IMR-90 (cell line): ENCODE results near the gene UCHL1. TPM values are rescaled to one million over a fixed set of nuclear protein-coding genes. Genes with fewer than 3 reads are reported as not detected.
A peak's percentile ranks its signal among the peaks of the same experiment; 100 is the strongest.

ENCODE experiments used
- ATAC-seq: fragments of 200-7000 bp; cut with Tn5 transposase; 2 replicates; pipeline ENCODE4 v1.9.1; 2020; ENCODE audit warnings: low read depth, mild to moderate bottlenecking, moderate library complexity
- BruUV-seq: library from RNA; stranded (reverse); fragments of 400-500 nt; replicated peaks from 2 replicates; lab custom pipeline; 2021; lab: Mats Ljungman, UMichigan
- CTCF ChIA-PET: fragments of 300-600 bp; formaldehyde crosslinking; extraction: SDS; loops from one replicate; lab custom pipeline; 2021; ENCODE audit warnings: antibody characterized with exemption; lab: Yijun Ruan, JAX
- POLR2A ChIA-PET: fragments of 300-600 bp; sonication (Branson Sonifier 250); formaldehyde crosslinking; loops from one replicate; lab custom pipeline; 2022; ENCODE audit warnings: antibody characterized with exemption; ENCODE audit not compliant: unreplicated experiment; lab: Charles Lee
- DNase-seq: peaks from one replicate; pipeline ENCODE4 v3.0.0; 2013
- H2AFZ ChIP-seq: replicated peaks from 2 replicates; pipeline ENCODE3; 2013; ENCODE audit warnings: low read length, mild to moderate bottlenecking; ENCODE audit not compliant: poor library complexity
- H2AK5ac ChIP-seq: 2 replicates; pipeline ENCODE4 v1.6.1; 2013; ENCODE audit warnings: low read depth, low read length, inconsistent platforms
- H2AK9ac ChIP-seq: replicated peaks from 2 replicates; pipeline ENCODE3; 2013; ENCODE audit warnings: mild to moderate bottlenecking, low read depth, low read length, moderate library complexity; ENCODE audit not compliant: poor library complexity
- H2BK120ac ChIP-seq: 2 replicates; pipeline ENCODE4 v1.6.1; 2013; ENCODE audit warnings: low read depth, low read length, inconsistent platforms
- H2BK15ac ChIP-seq: 3 replicates; pipeline ENCODE4 v1.6.1; 2013; ENCODE audit warnings: low read depth, low read length, inconsistent platforms
- H2BK20ac ChIP-seq: 2 replicates; pipeline ENCODE4 v1.6.1; 2013; ENCODE audit warnings: low read depth, mild to moderate bottlenecking, inconsistent platforms, low read length, moderate library complexity
- H2BK5ac ChIP-seq: 2 replicates; pipeline ENCODE4 v1.6.1; 2013; ENCODE audit warnings: mild to moderate bottlenecking, low read depth, low read length, inconsistent platforms; ENCODE audit not compliant: poor library complexity, severe bottlenecking
- H3K14ac ChIP-seq: replicated peaks from 2 replicates; pipeline ENCODE4 v1.6.1; 2013; ENCODE audit warnings: low read depth, low read length, inconsistent platforms
- H3K18ac ChIP-seq: 2 replicates; pipeline ENCODE4 v1.6.1; 2013; ENCODE audit warnings: low read depth, low read length, control low read depth
- H3K23ac ChIP-seq: 2 replicates; pipeline ENCODE4 v1.6.1; 2013; ENCODE audit warnings: low read depth, low read length, inconsistent platforms
- H3K27ac ChIP-seq: 2 replicates; pipeline ENCODE4 v1.5.1; 2013; ENCODE audit warnings: mild to moderate bottlenecking, control low read depth, low read length; ENCODE audit not compliant: insufficient read depth
- H3K27me3 ChIP-seq: 2 replicates; pipeline ENCODE4 v1.6.1; 2013; ENCODE audit warnings: low read length; ENCODE audit not compliant: control insufficient read depth, insufficient read depth
- H3K36me3 ChIP-seq: 2 replicates; pipeline ENCODE4 v1.6.1; 2013; ENCODE audit warnings: low read length, mixed read lengths; ENCODE audit not compliant: control insufficient read depth, insufficient read depth
- H3K4ac ChIP-seq: 2 replicates; pipeline ENCODE4 v1.6.1; 2013; ENCODE audit warnings: low read depth, low read length, inconsistent platforms
- H3K4me1 ChIP-seq: 2 replicates; pipeline ENCODE4 v1.6.1; 2013; ENCODE audit warnings: low read length, mixed read lengths; ENCODE audit not compliant: control insufficient read depth, insufficient read depth
- H3K4me2 ChIP-seq: 2 replicates; pipeline ENCODE4 v1.6.1; 2013; ENCODE audit warnings: low read depth, mild to moderate bottlenecking, control low read depth, low read length, moderate library complexity
- H3K4me3 ChIP-seq: 2 replicates; pipeline ENCODE4 v1.5.1; 2013; ENCODE audit warnings: low read depth, mild to moderate bottlenecking, control low read depth, low read length, moderate library complexity; ENCODE audit not compliant: insufficient read depth
- H3K56ac ChIP-seq: 2 replicates; pipeline ENCODE4 v1.6.1; 2013; ENCODE audit warnings: low read length, inconsistent platforms; ENCODE audit not compliant: insufficient read depth; ENCODE audit errors: extremely low read depth
- H3K79me1 ChIP-seq, 2 experiments: 2 replicates each; pipeline ENCODE4 v1.6.1; 2013; ENCODE audit warnings: low read length in 2 of 2, inconsistent platforms in 1 of 2, low read depth in 1 of 2
- H3K9ac ChIP-seq: 2 replicates; pipeline ENCODE4 v1.6.1; 2013; ENCODE audit warnings: low read depth, low read length, control low read depth
- H3K9me1 ChIP-seq: 2 replicates; pipeline ENCODE4 v1.6.1; 2013; ENCODE audit warnings: low read length, inconsistent platforms; ENCODE audit not compliant: insufficient read depth
- H3K9me3 ChIP-seq: 2 replicates; pipeline ENCODE4 v1.6.1; 2013; ENCODE audit warnings: low read length; ENCODE audit not compliant: control insufficient read depth, insufficient read depth
- H4K20me1 ChIP-seq: 2 replicates; pipeline ENCODE4 v1.6.1; 2013; ENCODE audit warnings: low read length, inconsistent platforms; ENCODE audit not compliant: insufficient read depth
- H4K5ac ChIP-seq: 2 replicates; pipeline ENCODE4 v1.6.1; 2013; ENCODE audit warnings: mild to moderate bottlenecking, low read depth, low read length, control low read depth
- H4K8ac ChIP-seq, 2 experiments: 2 replicates each; pipeline ENCODE4 v1.6.1; 2013; ENCODE audit warnings: low read depth in 2 of 2, low read length in 2 of 2, control low read depth in 1 of 2, inconsistent platforms in 1 of 2
- H4K91ac ChIP-seq: 2 replicates; pipeline ENCODE4 v1.6.1; 2013; ENCODE audit warnings: low read depth, low read length, inconsistent platforms; ENCODE audit not compliant: insufficient read depth
- CEBPB ChIP-seq: IDR thresholded peaks from 2 replicates; pipeline ENCODE4 v1.6.1; 2012; ENCODE audit warnings: low read depth, low read length, improper control_type of control experiment
- NFE2L2 ChIP-seq: fragments of 150-350 bp; IDR thresholded peaks from 2 replicates; pipeline ENCODE4 v1.6.1; 2016; ENCODE audit warnings: low read depth, mild to moderate bottlenecking, low read length
- WGBS, 2 experiments: methylation state at CpG; one replicate each; pipeline versions ENCODE4 v1.1.5 to v1.1.7; 2013; ENCODE audit warnings: missing lambda C conversion rate in 2 of 2; ENCODE audit not compliant: insufficient read length in 1 of 2; ENCODE audit errors: extremely low coverage in 2 of 2; 5-methylcytosine and 5-hydroxymethylcytosine counted together
- dilution Hi-C: fragments of 300-500 bp; cut with HindIII; formaldehyde crosslinking; loops from one replicate; pipeline ENCODE4 v1.14.3; 2018; ENCODE audit warnings: low sequenced_read_pairs; ENCODE audit not compliant: unreplicated experiment
- in situ Hi-C: fragments of 300-500 bp; cut with MboI; formaldehyde crosslinking; loops from 3 replicates; pipeline ENCODE4 v1.14.3; 2019; ENCODE audit warnings: low sequenced_read_pairs, inconsistent platforms, mixed read lengths
- intact Hi-C: fragments of 100-400 bp; cut with micrococcal nuclease; formaldehyde crosslinking; loops from 2 replicates; pipeline ENCODE4 v1.10.0; 2022
- polyA plus RNA-seq, 3 experiments: library from polyadenylated mRNA; depleted of rRNA; stranded (reverse); fragments of >200 nt; gene quantifications; 2 replicates each; pipeline ENCODE4 v1.2.3, GENCODE V29; 2012; ENCODE audit warnings: low replicate concordance in 1 of 3
- total RNA-seq: library from RNA; depleted of rRNA; stranded (reverse); fragments of >200 nt; gene quantifications from 2 replicates; pipeline ENCODE4 v1.2.3, GENCODE V29; 2012

UCHL1 gene
- total and polyA plus RNA-seq, 2 of the 4 experiments (the other 2 are of a cell fraction) = 972 to 2,118 TPM

GRCh38 chr4:41256131-41256739 is 493 bp upstream of the UCHL1 start:
- peak overlapping the region; percentile 94 for H3K4me3 ChIP-seq
- peaks cover 4% of the 10 kb centered on the region for H3K4me1 ChIP-seq
- H2BK120ac ChIP-seq = peak overlapping the region; percentile 61
- H2BK15ac ChIP-seq = no peak overlapping the region
- no peak overlapping the region for H2AK5ac ChIP-seq
- H3K36me3 ChIP-seq = peaks cover 10% of the 10 kb centered on the region
- no peak overlapping the region for H3K9ac ChIP-seq
- peak overlapping the region; percentile 93 for H2AFZ ChIP-seq
- H3K79me1 ChIP-seq = peaks cover 17 to 32% of the 10 kb centered on the region in 2 experiments
- ATAC-seq (peak; percentile 46), DNase-seq (peak; percentile 74)
- ChIA-PET CTCF (interaction anchor here (0.6 kb wide), 1 partner anchor 399 kb away, joined by 4 read pairs; no protein-coding TSS in a partner anchor), POLR2A (interaction anchor here (0.7 to 1.4 kb wide), 3 partner anchors 12 to 458 kb away, joined by 5 to 7 read pairs (median 5); no protein-coding TSS in a partner anchor)
- H3K4me2 ChIP-seq = peak overlapping the region; percentile 38
- H3K23ac ChIP-seq = peak overlapping the region; percentile 32; the same call in 1 of the 2 replicates
- intact Hi-C loops (loop anchor here (1.0 to 10.0 kb wide), 4 partner anchors 40 to 521 kb away; no protein-coding TSS in a partner anchor), in situ Hi-C loops (no loop called here), dilution Hi-C loops (no loop called here)
- peaks cover under 1% of the 10 kb centered on the region; the same call in 1 of the 2 replicates for H3K27me3 ChIP-seq
- no TSS peak for BruUV-seq
- no peaks in the 10 kb centered on the region for H3K9me3 ChIP-seq
- TF ChIP-seq NFE2L2 = no peak
- TF ChIP-seq CEBPB = peak; percentile 42; the same call in 1 of the 2 replicates
- H3K14ac ChIP-seq = peak overlapping the region; percentile 73
- H2BK20ac ChIP-seq = 0 out of 2 replicates have a peak overlapping the region, but pooled peaks have one; percentile 42
- H4K91ac ChIP-seq = no peak overlapping the region; the same call in 1 of the 2 replicates
- H2BK5ac ChIP-seq = no peak overlapping the region
- no peak overlapping the region for H2AK9ac ChIP-seq
- peaks cover 4% of the 10 kb centered on the region for H3K9me1 ChIP-seq
- no peak overlapping the region for H4K5ac ChIP-seq
- H4K8ac ChIP-seq = peak overlapping the region in 1 of 2 experiments; percentile 10; a peak in 2 of 4 replicates
- H3K27ac ChIP-seq = no peak overlapping the region
- H4K20me1 ChIP-seq = peaks cover 28% of the 10 kb centered on the region; the same call in 1 of the 2 replicates
- H3K56ac ChIP-seq = no peak overlapping the region
- H3K18ac ChIP-seq = peak overlapping the region; percentile 8; the same call in 1 of the 2 replicates
- WGBS, 2 experiments = 25% methylated on average over 4 of the region's 13 CpGs; no CpG with 5 or more reads in 1 of the 2 experiments
- H3K4ac ChIP-seq = peak overlapping the region; percentile 36; the same call in 1 of the 2 replicates
